ENCODE results near the gene INTS11. TPM values are rescaled to one million over a fixed set of nuclear protein-coding genes. Genes with fewer than 3 reads are reported as not detected.
A peak's percentile ranks its signal among the peaks of the same experiment; 100 is the strongest.

The INTS11 gene
- total and polyA plus RNA-seq, 4 donors: 26.3 to 40.5 (median 34.5) TPM

GRCh38 chr1:1273512-1274298 is 50.8 kb downstream of the INTS11 start, which contains the start of gene UBE2J2:
Gene UBE2J2, minus strand, starts transcription at chr1:1273854. Its CDS starts 5,862 bp downstream, at chr1:1267992.
- Histone ChIP-seq H3K9ac (ENCODE audit: low read depth in 1 of 2, low read length in 2 of 2) (peak within 1 kb of the TSS; percentile 43 to 81), H3K36me3 (ENCODE audit: control insufficient read depth in 4 of 4, insufficient read depth in 3 of 4, low read depth in 1 of 4, low read length in 3 of 4) (peaks cover 0 to 2% (median under 1%) of the 10 kb centered on the region in 4 donors), H3K4me3 (ENCODE audit: low read depth in 1 of 3, low read length in 3 of 3) (peak within 1 kb of the TSS; percentile 89 to 95 (median 94)), H3K9me3 (ENCODE audit: control insufficient read depth in 4 of 4, low read length in 3 of 4) (no peaks in the 10 kb centered on the region), H3K4me1 (ENCODE audit: control insufficient read depth in 4 of 4, insufficient read depth in 4 of 4, low read length in 3 of 4) (peaks cover 13 to 39% (median 32%) of the 10 kb centered on the region in 4 donors), H3K27me3 (ENCODE audit: control insufficient read depth in 4 of 4, insufficient read depth in 4 of 4, low read length in 3 of 4) (no peaks in the 10 kb centered on the region), H3K27ac (ENCODE audit: low read depth in 1 of 2, low read length in 2 of 2) (peak within 1 kb of the TSS; percentile 23 to 69)
- under 1% methylated on average over 105 of the region's 105 CpGs for WGBS
- DNase-seq (ENCODE audit: low spot score): peak; percentile 94
- TF ChIP-seq GABPA (IDR thresholded peaks at IDR 0.05 in 1 of 2, conservative IDR thresholded peaks at IDR 0.05 in 1 of 2): peak in 1 of 2 donors; percentile 88
- TF ChIP-seq YY1 (IDR thresholded peaks at IDR 0.05): peak; percentile 95
- no peak for TF ChIP-seq ZBTB33 (IDR thresholded peaks at IDR 0.05)
- TF ChIP-seq EGR1 (IDR thresholded peaks at IDR 0.05; ENCODE audit: low read depth in 2 of 2): no peak
- TF ChIP-seq FOXA2 (IDR thresholded peaks at IDR 0.05): no peak
- TF ChIP-seq CTCF (IDR thresholded peaks at IDR 0.05; ENCODE audit: low read depth, low read length, missing input control): no peak
- no peak for TF ChIP-seq REST (IDR thresholded peaks at IDR 0.05)
- no peak for TF ChIP-seq RXRA (IDR thresholded peaks at IDR 0.05)
- TF ChIP-seq NR2F2 (IDR thresholded peaks at IDR 0.05): no peak

- peak overlapping the region in 1 of 2 donors; percentile 23 for H3K27ac ChIP-seq (ENCODE audit: low read depth in 1 of 2, low read length in 2 of 2)
- H3K9me3 ChIP-seq (ENCODE audit: control insufficient read depth in 4 of 4, low read length in 3 of 4): no peaks in the 10 kb centered on the region
- H3K9ac ChIP-seq (ENCODE audit: low read depth in 1 of 2, low read length in 2 of 2): peak overlapping the region; percentile 43 to 73
- no peak for DNase-seq (ENCODE audit: low spot score)
- peak overlapping the region; percentile 89 to 95 (median 94) for H3K4me3 ChIP-seq (ENCODE audit: low read depth in 1 of 3, low read length in 3 of 3)
- peaks cover 13 to 39% (median 30%) of the 10 kb centered on the region in 4 donors for H3K4me1 ChIP-seq (ENCODE audit: control insufficient read depth in 4 of 4, insufficient read depth in 4 of 4, low read length in 3 of 4)
- no peaks in the 10 kb centered on the region for H3K27me3 ChIP-seq (ENCODE audit: control insufficient read depth in 4 of 4, insufficient read depth in 4 of 4, low read length in 3 of 4)
- H3K36me3 ChIP-seq (ENCODE audit: control insufficient read depth in 4 of 4, insufficient read depth in 3 of 4, low read depth in 1 of 4, low read length in 3 of 4): peaks cover 0 to 2% (median under 1%) of the 10 kb centered on the region in 4 donors
- TF ChIP-seq NR2F2 (IDR thresholded peaks at IDR 0.05) (no peak), MAX (IDR thresholded peaks at IDR 0.05) (no peak), REST (IDR thresholded peaks at IDR 0.05) (no peak), CTCF (IDR thresholded peaks at IDR 0.05; ENCODE audit: low read depth, low read length, missing input control) (no peak), FOXA2 (IDR thresholded peaks at IDR 0.05) (no peak)
- WGBS: under 1% methylated on average over 31 of the region's 31 CpGs
These were observed 51.3 kb downstream of the INTS11 start for GRCh38 chr1:1273209-1273511.

Data from liver (tissue), 9 donors.